DMS53 treated with DMSO at 0.1 percent for 48 hours (cell line): ENCODE data around the gene UBE2D3.
"Not testable (repeated sequence)": the region's sequence is repeated elsewhere in the genome, so short reads cannot be mapped to it uniquely, and the experiment has no call there.

Experiments
- DNase-seq: peaks from one replicate; lab custom pipeline; 2025; ENCODE audit not compliant: unreplicated experiment; lab: John Stamatoyannopoulos, UW

UBE2D3 gene

DNA sequence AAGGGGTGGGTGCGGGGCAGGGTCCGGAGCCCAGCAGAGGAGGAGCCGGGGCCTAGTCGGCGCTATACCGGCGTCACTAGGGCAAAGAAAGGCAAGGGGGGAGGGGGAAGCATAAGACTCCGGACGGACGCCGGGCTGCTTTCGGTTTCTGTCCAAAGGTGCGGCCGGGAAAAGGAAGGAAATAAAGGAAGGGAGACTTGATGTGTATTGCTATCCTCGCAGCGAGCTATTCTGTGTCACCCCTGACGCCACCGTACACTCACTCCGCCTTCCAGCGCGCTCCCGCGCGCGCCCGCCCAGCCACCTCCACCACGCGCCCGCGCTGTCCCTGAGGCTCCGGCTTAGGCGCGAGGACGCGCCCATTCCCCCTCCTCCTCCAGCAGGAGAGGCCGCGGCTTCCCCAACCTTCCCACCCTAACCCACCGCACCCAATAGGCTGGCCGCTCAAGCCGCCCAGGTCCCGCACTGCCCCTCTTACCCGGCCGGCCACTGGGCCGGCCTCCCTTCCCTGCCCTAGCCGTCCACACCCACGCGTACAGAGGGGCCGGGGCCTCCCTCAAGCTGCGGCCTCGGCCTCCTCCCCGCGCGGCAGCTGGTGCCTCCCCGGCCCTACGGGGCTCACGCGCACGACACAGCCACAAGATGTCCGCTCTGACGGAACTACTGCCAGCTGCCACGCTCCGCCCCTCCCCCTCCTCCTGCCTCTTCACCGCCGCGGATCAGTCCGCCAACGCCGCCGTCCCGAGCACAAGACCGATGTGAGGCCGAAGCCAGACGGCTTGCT lies at the start of gene UBE2D3:
TSS of gene UBE2D3 (minus strand) at position 662 of the 784 bp plus-strand sequence. CDS start 1,043 bp downstream, outside the sequence.
- DNase-seq = peak; percentile 88

DNA sequence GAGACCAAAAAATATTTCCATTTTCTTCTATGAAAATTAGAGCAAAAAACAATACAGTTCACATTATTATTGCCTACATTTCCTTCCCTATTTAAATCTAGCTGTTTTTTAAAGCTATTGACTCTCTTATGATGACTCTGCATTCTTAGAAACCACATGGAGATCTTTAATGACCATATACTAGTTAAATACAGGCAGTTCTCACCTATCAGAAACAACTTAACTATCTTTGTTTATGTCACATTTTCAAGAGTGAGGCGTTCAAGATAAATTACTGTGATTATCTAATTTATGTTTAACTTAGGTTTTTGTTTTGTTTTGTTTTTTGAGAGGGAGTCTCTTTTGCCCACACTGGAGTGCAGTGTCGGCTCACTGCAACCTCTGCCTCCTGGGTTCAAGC lies 44.4 kb upstream of the UBE2D3 start:
- no peak for DNase-seq

DNA sequence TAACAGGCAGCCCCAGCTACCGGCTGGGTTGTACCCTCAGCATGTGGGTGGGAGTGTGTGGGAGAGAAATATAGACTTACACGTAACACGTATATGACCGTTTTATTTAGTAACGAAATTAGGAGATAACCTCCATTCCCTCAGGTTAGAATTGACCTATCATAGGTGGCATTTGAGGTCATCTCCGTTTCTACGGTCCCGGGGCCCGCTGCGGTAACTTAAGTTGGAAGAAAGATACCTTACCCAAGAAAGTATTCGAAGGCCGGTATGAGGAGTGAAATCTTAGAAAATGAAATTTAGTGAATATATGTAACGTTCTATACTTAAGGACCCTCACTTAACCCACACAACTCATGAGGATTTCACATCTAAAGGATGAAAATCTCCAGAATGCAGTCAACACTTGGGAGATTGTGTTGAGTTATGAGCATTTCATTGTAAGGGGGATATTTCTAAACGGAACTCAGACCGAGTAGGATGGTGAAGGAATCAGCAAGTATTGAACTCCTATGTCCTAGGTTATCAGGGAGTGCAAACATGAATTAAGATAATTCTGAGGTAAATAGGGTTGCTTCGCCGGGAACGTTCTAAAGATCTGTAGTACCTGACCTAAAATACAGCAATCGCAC lies 42.3 kb upstream of the UBE2D3 start:
- DNase-seq = no peak

DNA sequence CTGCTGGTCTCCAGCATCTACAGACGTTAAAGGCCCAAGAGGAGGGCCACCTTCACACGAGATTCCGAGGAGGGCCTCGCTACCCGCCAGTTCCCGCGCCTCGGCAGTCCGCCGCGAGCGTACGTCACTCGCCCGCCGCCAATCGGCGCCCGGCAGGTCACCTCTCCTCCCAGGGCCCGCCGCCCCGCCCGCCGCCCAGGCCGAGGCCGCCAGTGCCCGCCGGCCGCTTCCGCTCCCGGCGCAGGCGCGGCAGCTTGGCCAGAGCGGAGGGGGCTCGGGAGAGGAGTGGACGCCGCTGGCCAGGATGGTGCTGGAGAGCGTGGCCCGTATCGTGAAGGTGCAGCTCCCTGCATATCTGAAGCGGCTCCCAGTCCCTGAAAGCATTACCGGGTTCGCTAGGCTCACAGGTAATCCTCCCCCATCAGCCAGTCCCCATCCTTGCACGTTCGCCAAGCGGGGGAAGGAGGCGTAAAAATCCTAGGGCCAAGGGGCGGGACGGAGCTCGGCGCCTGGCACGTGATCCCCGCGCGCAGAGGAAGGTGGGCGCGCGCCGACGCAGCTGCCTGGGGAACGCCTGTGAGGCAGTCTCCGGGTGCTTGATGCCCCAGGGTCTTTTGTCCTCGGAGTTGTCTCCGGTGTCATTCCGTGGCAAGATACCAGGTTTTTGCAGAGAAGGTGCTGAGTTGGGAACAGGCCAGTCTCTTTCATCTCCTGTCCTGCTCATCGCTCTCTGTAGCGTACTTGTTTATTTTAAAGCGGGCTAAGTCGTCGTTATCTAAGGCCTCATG lies 41.6 kb upstream of the UBE2D3 start, which contains the start of gene CISD2:
TSS of gene CISD2 (plus strand) at position 212 of the 788 bp plus-strand sequence. CDS start at position 305, 93 bp downstream.
- peak; percentile 75 for DNase-seq

DNA sequence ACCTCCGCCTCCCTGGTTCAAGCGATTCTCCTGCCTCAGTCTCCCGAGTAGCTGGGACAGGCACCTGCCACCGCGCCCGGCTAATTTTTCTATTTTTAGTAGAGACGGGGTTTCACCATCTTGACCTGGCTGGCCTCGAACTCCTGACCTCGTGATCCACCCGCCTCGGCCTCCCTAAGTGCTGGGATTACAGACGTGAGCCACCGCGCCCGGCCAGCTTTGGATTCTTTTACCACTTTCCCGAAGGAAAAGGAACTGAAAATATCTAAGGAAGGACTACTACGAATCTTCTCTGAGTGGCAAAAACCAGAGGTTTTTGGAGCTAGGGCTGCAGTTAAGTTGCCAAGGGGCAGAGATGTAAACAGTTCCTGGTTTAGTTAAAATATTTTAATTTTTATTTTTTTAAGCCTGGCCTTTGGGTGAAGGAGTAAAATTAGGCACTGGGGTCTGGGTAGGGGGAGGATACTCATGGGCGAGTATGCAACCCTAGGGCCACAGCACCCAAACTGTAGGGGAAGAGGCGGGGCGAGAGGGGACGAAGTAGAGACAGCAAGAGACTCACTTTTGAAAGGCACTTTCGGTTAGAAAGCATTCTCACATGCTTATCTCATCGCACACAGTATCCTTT lies 40.9 kb upstream of the UBE2D3 start:
- no peak for DNase-seq

DNA sequence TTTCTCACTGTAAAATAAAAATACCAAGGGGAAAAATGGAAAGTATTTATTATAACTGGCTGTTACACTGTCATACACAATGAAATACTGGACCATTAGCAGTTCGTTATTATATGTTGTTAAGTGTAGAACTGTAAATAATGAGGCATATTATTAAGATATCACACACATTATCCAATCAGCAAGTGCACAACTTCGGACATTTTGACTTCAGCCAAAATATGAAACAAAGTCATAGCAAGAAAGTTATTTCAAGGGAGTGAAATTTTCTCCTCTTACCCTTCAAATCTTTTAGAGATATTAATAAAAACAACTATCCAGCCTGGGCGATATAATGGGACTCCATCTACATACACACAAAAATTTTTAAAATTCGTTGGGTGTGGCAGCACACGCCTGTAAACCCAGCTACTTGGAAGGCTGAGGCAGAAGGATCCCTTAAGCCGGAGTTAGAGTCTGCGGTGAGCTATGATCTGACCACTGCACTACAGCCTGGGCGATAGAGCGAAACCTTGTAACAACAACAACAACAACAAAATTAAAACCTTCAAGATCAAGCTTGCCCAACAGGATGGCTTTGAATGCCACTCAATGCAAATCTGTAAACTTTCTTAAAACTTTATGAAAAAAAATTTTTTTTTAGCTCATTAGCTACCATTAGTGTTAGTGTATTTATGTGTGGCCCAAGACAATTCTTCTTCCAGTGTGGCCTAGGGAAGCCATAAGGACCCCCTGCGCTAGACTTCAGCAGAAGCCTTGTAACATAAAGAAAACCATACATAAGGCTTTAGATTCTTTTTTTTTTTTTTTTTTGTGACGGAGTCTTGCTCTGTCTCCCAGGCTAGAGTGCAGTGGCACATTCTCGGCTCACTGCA lies 40.2 kb upstream of the UBE2D3 start:
- DNase-seq = no peak

DNA sequence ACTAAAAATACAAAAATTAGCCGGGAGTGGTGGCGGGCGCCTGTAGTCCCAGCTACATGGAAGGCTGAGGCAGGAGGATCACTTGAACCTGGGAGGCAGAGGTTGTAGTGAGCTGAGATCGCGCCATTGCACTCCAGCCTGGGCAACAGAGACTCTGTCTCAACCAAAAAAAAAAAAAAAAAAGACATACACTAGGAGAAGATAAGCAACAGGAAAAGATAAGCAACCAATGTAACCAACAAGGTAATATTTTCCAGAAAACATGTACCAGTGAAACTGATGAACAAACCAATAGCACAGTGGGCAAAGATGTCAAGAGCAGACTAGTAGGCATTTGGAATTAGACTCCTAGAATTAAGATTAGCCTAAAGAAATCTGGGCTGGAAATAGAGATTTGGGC lies 38.0 kb upstream of the UBE2D3 start:
- DNase-seq = not testable (repeated sequence)

DNA sequence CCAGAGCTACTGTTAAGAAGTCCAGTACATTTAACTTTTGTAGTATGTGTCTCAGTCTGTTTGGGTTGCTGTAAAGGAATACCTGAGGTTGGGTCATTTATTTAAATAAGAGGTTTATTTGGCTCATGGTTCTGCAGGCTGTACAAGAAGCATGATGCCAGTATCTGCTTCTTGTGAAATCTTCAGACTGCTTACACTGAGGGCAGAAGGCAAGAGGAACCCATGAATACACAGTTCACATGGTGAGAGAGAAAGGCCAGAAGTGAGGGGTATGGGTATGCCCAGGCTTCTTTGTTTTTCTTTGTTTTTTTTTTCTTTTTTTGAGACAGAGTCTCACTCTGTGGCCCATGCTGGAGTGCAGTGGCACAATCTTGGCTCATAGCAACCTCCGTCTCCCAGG lies 35.4 kb upstream of the UBE2D3 start:
- no peak for DNase-seq

DNA sequence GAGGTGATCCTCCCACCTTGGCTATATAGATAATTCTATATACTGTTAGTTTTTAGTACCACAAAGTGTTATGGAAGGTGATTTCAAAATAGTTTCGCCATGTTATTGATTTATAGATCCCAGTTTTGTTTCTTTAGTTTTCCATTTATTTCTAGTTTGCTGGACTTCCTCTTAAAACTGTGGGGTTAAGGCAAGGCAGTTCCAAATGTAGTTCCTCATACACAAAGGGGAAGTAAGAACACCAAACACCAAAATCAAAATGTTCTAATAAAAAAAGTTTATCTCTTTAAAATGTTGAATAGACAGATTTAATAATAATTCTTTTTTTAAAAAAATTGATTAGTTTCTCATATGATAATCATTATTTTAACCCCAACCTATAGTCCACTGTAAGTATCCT lies 34.7 kb upstream of the UBE2D3 start:
- DNase-seq = no peak

DNA sequence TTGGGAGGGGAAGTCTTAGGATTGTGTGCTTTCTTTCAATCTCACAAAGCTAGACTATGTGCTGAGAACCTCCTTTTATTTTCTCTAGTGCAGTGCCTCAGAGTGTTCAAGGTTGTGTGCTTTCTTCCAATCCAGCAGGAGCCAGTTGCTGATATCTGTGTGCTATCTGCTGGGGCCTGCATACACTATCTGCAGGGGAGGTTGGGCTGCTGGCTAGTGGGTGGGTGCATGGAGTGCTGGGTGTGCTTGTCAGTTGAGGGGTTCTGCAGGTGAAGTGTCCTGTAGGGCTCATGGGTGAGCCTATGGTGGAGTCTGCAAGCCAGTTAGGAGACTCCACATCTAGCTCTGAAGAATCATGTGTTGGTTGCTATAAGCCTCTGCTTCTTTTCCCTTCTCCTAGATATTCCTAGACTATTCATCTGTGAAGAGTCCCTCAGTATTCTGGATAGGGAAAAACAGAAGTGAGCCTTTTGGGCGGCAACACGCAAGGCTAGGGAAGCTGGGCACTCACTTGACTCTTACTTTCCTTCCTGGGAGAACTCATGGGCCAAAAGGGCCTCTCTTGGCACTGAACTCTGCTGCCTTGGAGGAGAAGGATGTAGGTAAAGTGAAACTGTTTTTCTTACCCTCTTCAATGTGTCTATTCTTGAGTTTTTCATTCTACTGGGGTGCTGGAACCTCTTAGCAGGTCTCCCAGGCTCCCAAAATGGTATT lies 33.4 kb upstream of the UBE2D3 start:
- no peak for DNase-seq

DNA sequence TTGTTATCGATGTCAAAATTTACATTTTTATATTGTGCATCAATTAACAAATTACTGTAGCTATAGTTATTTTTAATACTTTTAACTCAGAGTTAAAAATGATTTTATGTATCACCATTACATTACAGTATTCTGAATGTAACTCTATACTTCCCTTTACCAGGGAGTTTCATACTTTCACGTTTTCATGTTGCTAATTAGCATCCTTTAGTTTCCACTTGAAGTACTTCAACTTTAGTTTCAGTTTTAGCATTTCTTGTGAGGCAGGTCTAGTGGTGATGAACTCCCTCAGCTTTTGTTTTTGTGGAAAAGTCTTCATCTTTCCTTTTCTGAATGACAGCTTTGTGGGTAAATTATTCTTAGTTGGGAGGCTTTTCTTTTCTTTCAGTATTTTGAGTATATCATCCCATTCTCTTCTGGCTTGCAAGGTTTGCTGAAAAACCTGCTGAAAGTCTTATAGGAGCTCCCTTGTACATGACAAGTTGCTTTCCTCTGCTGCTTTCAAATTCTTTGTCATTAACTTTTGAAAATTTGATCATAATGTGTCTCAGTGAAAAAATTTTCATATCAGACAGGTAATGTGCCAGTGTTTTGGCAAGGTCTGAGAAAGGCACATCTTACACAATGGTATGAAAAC lies 31.6 kb upstream of the UBE2D3 start:
- no peak for DNase-seq

DNA sequence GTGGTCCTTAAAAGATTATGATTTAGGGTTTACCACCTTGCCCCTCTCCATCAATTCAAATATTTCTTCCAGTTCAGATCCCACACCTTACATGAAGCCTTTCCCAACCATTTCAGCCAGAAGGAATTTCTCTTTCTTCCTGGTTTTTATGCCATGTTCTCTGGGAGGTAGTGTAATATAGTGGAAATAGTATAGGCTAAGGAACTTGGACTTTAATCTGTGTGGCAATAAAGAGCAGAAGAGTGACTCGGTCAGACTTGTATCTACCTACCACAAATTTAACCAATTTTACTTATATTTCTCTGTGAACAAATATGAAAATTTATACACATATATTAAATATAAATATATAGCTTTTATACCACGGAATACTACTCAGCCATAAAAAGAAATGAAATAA lies 23.0 kb upstream of the UBE2D3 start:
- no peak for DNase-seq

DNA sequence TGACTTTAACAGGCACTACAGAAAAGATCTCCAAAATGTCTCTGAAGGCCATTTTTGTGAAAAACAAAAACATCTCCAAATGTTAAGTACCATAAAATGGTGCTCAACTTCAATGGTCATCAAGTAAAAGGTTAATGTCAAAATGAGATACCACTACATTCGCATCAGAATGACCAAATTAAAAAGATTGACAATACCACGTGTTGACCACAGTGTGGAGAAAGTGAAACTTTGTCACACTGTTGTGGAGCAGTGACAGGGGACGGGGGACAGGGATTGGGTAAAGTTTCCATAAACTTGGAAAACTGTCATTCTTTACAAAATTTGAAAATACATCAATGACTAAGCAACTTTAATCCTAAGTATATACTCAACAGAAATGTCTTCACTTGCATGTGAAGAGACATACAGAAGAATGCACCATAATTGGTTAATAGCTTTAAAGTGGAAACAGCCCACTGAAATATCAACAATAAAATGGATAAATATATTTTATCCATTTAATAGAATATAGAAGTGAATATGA lies 22.3 kb upstream of the UBE2D3 start:
- DNase-seq = no peak

DNA sequence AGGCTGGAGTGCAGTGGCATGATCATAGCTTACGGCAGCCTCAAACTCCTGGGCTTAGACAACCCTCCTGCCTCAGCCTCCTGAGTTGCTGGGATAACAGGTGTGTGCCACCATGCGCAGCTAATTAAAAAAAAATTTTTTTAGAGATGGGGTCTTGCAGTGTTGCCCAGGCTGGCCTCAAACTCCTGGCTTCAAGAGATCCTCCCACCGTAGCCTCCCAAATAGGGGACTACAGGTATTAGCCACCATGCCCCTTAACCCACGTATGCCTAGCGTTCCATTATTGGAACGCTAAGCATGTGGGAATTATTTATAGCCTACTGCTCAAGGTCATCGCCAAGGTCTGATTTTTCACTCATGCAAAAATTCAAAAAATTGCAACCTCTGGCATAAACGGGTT lies 20.3 kb upstream of the UBE2D3 start:
- no peak for DNase-seq

DNA sequence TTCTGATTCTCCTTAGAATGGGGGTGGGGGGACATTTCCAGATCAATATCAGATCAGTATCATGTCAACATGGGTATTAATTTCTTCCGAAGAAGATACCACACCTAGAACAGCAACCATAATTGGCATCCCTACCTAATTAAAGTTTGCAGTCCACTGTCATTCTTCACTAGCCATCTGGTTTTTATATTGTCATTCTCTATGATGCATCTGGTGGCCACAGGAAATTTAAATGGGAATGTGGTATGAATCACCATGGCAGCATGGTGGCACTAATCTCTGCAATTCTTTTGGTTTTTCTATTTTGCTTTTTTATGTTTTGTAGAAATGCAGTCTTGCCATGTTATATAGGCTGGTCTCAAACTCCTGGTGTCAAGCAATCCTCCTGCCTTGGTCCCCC lies 16.6 kb upstream of the UBE2D3 start:
- no peak for DNase-seq

DNA sequence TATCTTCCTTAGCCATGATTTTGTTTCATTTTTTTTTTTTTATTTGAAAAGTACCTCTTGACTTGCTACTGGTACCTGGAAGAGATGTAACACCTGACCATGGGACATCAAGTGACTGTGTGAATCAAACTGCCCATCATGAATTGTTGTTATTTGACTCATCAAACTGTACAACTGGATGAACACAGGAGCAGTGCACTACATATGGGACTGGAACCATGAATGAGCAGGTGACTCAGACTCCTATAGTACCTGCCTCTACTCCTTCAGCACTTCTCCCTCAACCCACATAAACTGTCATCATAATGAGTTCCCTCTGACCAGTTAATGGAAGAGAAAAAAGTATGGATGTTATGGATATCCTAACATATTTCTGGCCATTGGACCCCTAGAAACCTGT lies 15.9 kb upstream of the UBE2D3 start:
- no peak for DNase-seq

DNA sequence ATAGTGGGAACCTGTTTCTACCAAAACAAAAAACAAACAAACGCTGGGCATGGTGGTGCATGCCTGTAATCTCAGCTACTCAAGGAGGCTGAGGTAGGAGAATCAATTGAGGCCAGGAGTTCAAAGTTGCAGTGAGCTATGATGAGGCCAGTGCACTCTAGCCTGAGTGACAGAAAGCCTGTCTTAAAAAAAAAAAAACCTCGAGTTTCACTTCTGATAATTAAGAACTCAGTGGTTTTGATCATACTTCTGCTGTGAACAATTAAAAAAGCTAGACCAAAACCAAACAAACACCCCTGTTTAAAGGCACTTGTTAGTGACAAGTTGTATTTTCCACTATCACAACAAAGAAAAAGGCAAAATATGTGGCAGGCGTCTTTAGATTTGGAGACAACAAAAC lies 15.0 kb upstream of the UBE2D3 start:
- no peak for DNase-seq

DNA sequence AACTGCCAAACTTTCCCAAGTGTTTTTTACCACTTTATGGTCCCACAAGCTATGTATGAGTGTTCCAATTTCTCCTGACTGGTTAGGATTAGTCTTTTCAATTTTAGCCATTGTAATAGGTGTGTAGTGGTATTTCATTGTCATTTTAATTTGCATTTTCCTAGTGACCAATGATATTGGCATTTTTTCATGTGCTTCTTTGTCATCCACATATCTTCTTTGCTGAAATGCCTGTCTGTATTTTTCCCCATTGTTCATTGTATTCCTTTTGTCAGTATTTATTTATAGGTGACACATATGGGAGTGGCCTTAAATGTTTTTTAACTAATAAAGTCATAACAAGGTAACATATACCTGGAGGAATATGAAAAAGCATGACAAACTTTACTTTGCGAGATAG lies 9.2 kb upstream of the UBE2D3 start:
- no peak for DNase-seq

DNA sequence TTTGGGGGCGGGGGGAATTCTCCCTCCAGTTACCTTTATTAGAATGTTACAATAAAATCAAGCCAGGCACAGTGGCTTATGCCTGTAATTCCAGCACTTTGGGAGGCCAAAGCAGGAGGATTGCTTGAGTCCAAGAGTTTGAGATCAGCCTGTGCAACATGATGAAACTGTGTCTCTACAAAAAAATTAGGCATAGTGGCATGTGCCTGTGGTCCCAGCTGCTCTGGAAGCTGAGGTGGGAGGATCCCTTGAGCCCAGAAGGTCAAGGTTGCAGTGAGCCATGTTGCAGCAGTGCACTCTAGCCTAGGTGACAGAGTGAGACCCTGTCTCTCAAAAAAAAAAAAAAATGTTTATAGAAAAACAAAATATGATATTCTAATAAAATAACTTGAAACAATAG lies 5.3 kb upstream of the UBE2D3 start:
- DNase-seq = no peak
